ENCODE results near the gene SPNS3. TPM values are rescaled to one million over a fixed set of nuclear protein-coding genes. Genes with fewer than 3 reads are reported as not detected.
A peak's percentile ranks its signal among the peaks of the same experiment; 100 is the strongest.

Gene SPNS3
- total RNA-seq, 1 donor from 2014 or later = 1.1 TPM

DNA sequence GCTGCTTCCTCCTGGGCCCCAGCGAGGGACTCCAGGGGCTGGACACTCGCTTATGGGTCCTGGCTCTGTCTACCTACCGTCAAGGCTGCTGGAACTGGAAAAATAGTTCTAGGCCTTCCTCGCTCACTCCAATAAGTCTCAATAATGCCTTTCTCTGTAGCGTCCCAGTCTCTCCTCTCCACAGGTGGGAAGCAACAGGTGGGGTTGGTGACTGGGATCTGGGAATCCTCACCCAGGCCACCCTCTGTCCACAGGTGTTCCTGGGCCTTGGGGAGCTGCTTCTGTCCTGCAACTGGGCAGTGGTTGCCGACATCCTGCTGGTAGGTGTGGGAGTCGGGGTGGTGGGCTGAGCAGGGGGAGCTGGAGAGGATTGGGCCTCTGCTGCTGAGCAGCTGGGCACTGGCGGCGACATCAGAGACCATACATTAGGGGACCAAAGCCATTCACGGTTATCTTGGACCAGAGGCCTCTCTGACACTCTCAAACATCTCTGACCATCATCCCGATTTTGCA lies 44.6 kb downstream of the SPNS3 start:
- H3K27me3 Mint-ChIP-seq (ENCODE audit: insufficient read depth) = peaks cover 2% of the 10 kb centered on the region
- peaks cover 15% of the 10 kb centered on the region for H3K4me1 Mint-ChIP-seq (ENCODE audit: low read depth)
- H3K9me3 Mint-ChIP-seq = no peaks in the 10 kb centered on the region
- intact Hi-C loops (cut with micrococcal nuclease) = no loop called here
- no peaks in the 10 kb centered on the region for H3K36me3 Mint-ChIP-seq (ENCODE audit: low read depth)
- peak overlapping the region; percentile 48 for H3K27ac Mint-ChIP-seq
- H3K4me3 Mint-ChIP-seq = no peak overlapping the region
- no peak for DNase-seq (ENCODE audit: low spot score)

DNA sequence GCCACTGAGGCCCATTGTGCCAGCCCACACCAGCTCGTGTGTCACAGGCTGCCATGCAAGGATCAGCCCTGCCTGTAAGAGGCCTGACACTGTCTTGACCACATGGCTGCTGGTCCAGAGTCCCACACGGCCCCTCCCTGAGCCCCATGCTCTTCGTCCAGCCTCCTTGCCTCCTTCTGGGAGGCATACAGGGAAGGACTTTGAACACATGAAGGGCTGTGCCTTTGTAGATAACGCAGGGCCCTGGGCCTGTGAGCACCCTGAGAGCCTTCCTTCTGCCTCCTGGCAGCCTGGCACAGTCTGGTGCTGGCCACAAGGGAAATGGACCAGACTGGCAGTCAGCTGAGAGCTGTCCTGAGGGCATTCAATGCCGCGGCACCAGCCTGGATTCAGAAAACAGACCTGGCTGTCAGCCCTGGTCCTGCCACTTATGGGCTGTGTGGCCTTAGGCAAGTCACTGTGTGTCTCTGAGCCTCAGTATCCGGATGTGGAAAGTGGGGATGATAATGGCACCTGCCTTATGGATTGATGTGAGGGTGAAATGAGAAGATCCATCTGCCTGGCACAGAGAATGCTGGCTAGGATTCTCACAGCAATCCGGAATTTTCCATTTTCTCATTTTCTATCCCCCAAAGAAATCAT lies 45.7 kb downstream of the SPNS3 start:
- H3K27ac Mint-ChIP-seq = no peak overlapping the region
- H3K36me3 Mint-ChIP-seq (ENCODE audit: low read depth) = no peaks in the 10 kb centered on the region
- intact Hi-C loops (cut with micrococcal nuclease) = no loop called here
- H3K9me3 Mint-ChIP-seq = no peaks in the 10 kb centered on the region
- H3K4me1 Mint-ChIP-seq (ENCODE audit: low read depth) = peaks cover 15% of the 10 kb centered on the region
- DNase-seq (ENCODE audit: low spot score) = no peak
- no peak overlapping the region for H3K4me3 Mint-ChIP-seq
- peaks cover 2% of the 10 kb centered on the region for H3K27me3 Mint-ChIP-seq (ENCODE audit: insufficient read depth)

DNA sequence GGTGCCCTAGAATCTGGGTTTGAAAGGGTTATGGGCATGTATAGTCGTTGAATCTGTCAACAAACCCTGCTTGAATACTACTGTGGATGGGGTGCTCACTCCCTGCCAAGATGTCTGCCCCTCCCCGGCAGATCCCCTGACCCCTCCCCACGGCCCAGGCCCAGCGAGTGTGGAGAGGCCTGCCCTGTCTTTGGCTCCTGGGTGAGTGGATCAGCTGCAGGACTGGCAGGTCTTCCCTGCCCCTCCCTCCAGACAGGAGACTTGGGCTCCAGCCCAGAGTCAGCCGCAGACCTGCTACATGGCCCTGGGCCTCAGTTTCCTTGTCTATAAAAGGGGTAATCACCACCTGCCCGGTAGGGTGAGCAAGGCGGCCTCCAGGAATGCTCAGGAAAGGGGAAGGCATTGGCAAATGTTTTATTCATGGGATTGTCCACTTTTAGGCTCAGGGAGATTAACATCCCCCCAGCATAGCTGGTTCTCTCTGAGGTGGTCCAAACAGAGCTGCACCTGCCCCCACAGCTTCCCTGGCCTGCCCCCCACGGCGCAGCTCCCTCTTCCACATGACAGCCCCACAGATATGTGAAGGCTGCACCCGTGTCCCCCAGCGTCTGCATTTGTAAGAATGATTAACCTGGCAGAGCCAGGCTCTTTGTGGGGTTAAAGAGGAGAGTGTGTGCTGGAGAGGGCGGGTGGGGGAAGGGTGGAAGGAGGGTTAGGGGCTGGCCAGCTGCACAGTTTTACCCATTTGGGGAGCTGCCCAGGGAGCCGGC lies 46.4 kb downstream of the SPNS3 start:
- Mint-ChIP-seq H3K27ac (peak overlapping the region; percentile 34), H3K4me1 (ENCODE audit: low read depth) (peaks cover 19% of the 10 kb centered on the region), H3K4me3 (no peak overlapping the region)

DNA sequence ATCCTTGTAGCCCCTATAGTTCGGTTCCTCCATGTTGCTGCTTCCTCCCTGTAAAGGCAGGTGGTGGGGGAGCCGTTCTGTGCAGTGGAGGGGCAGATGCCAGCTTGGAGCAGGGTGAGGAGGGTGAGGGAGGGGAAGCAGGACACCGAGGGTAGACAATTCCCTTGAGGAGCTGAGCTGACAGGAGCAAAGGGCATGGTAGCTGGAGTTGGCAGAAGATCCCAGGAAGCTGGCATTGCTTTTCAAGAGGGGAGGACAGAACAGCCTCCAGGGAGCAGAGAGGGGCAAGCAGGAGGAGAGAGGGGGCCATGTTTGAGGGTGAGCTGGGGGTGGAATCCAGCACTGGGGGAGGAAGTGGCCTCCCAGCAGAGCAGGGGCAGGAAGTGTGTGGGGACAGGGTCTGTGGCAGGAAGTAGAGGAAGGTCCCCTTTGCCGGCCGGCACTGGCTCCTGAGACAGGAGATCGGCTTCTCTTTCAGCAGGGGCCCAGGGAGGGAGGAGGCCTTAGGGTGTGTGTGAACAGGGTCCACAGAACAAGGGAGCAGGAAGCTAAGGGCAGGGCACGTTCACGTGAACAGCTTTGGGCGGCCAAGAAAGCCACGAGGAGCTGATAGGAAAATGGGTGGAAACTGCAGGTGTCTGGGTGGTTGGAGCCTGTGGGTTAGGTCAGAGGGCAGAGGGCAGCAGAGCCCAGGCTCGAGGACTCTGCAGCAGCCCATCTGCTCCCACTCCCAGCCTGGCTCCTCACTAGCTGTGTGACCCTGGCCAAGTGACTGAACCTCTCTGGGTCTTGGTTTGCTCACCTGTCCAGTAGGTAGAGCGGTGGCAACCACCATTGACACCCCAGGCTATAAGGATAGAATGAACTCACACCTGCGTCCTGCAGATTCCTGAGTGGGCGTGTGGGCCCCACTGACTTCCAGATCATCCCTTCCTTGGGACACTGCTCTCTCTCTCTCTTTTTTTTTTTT lies 47.5 kb downstream of the SPNS3 start:
- peak; percentile 43 for DNase-seq (ENCODE audit: low spot score)
- intact Hi-C loops (cut with micrococcal nuclease) = loop anchor here (1.0 kb wide), 1 partner anchor 18 kb away; no protein-coding TSS in a partner anchor
- Mint-ChIP-seq H3K4me1 (ENCODE audit: low read depth) (peaks cover 26% of the 10 kb centered on the region), H3K27me3 (ENCODE audit: insufficient read depth) (peaks cover 2% of the 10 kb centered on the region), H3K9me3 (no peaks in the 10 kb centered on the region), H3K4me3 (peak overlapping the region; percentile 54), H3K36me3 (ENCODE audit: low read depth) (no peaks in the 10 kb centered on the region), H3K27ac (peak overlapping the region; percentile 95)

More for the DNA sequence above, 46.4 kb downstream of the SPNS3 start:
- intact Hi-C loops (cut with micrococcal nuclease) = no loop called here
- H3K36me3 Mint-ChIP-seq (ENCODE audit: low read depth) = no peaks in the 10 kb centered on the region
- no peaks in the 10 kb centered on the region for H3K9me3 Mint-ChIP-seq
- no peak for DNase-seq (ENCODE audit: low spot score)
- peaks cover 2% of the 10 kb centered on the region for H3K27me3 Mint-ChIP-seq (ENCODE audit: insufficient read depth)

DNA sequence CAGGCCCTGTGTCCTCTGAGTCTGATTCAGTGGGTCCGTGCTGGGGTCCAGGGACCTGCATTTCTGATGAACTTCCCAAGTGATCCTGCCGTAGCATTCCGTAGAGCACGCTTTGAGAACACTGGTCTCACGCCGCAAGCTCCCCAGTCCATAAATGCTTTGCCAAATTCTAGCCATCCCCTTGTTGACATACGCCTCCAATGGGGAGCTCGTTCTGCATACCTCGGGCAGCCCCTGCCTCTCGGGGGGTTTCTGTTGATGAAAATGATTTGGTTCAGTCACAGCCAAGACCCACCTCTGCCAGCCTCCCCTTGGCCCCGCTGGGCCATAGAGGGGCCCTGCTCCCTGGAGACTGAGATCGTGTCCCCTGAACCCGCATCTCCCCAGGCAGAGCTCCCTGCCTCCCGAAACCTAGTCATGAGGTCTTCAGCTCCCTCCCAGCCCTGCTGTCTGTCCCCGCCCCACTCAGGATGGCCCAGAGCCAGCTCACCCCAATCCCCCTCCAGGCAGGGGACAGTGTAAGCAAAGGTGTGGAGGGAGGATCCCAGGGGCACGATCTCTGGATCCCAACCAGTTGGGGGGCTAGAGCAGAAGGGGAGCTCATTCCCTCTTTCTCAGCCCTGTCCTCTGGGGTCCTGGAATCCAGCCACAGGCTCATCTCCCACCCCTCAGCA lies 48.7 kb downstream of the SPNS3 start:
- no peaks in the 10 kb centered on the region for H3K9me3 Mint-ChIP-seq
- intact Hi-C loops (cut with micrococcal nuclease) = no loop called here
- no peaks in the 10 kb centered on the region for H3K36me3 Mint-ChIP-seq (ENCODE audit: low read depth)
- no peak for DNase-seq (ENCODE audit: low spot score)
- no peak overlapping the region for H3K27ac Mint-ChIP-seq
- H3K27me3 Mint-ChIP-seq (ENCODE audit: insufficient read depth) = peaks cover 2% of the 10 kb centered on the region
- H3K4me3 Mint-ChIP-seq = no peak overlapping the region
- H3K4me1 Mint-ChIP-seq (ENCODE audit: low read depth) = peaks cover 28% of the 10 kb centered on the region

DNA sequence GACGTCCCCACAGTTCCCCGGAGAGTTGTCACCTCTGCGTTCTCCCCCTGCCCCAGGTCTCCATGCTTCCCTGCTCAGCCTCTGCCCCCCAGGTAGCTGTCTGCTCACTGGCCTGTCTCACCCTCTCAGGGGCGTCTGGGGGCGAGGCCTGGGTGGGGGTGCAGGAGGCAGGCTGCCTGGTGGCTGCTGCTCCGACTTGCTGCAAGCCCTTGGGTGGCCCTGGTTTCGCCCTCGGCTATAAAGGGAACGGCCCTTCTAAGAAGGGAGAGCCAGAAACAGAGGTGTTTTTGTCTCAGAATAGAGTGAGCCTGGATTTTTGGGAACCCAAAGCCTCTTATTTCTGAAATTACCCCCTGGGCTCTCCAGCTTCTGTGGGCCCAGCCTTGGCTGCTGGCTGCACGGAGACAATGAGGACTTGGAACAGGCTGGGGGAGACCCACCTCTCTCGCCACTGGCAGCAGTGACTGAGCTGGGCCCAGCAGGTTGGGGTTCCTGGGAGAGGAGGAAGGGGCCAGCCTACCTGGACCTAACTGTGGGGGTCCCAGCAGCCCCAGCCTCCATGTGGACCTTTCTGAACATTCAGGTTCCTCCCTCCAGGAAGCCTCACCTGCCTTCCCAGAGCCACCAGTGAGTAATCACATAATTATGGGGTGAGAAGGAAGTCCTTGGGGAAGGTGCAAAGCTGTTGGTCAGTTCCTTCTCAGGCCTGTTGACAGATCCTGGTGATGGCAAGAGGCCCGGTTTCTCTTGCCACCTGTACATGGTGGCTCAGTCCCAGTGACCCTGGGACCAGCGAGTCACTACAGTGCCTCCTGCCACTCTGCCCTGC lies 49.5 kb downstream of the SPNS3 start:
- Mint-ChIP-seq H3K9me3 (no peaks in the 10 kb centered on the region), H3K36me3 (ENCODE audit: low read depth) (no peaks in the 10 kb centered on the region), H3K27ac (peak overlapping the region; percentile 70), H3K27me3 (ENCODE audit: insufficient read depth) (peaks cover 2% of the 10 kb centered on the region), H3K4me1 (ENCODE audit: low read depth) (peaks cover 28% of the 10 kb centered on the region), H3K4me3 (no peak overlapping the region)
- no peak for DNase-seq (ENCODE audit: low spot score)
- intact Hi-C loops (cut with micrococcal nuclease) = no loop called here

DNA sequence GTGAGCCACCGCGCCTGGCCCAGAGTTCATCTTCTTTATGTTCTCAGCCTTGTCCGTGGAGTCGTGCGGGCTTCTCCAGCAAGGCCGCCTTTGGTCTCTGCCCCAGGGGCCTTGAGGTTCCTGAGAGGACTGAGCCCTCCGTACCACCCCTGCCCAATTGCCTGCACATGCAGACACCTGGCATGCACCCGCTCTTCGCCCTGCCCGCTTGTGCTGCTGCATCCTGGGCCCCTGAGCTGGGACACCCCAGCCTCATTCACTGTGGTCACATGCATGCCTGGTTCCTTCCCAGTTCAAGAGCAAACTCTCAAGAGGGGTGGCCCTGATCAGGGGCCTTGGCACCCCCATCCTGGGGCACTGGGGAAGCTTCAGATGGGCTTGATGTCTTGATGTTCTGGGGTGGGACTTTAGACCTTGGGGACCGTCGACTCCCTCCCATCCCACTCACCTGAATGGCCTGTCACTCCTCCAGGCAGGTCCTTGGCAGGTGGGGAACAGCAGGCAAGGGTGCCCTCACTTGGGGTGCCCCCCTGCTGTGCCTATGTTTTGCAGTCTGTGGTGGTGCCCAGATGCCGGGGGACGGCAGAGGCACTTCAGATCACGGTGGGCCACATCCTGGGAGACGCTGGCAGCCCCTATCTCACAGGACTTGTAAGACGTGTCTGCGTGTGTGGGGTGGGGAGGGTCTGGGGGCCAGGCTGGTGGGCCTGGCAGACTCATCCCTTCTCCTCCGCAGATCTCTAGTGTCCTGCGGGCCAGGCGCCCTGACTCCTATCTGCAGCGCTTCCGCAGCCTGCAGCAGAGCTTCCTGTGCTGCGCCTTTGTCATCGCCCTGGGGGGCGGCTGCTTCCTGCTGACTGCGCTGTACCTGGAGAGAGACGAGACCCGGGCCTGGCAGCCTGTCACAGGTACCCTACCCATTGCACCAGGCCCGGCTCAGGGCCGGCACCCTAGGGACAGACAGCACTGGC lies 52.2 kb downstream of the SPNS3 start:
- Mint-ChIP-seq H3K4me1 (ENCODE audit: low read depth) (peaks cover 24% of the 10 kb centered on the region), H3K36me3 (ENCODE audit: low read depth) (no peaks in the 10 kb centered on the region), H3K27me3 (ENCODE audit: insufficient read depth) (peaks cover 2% of the 10 kb centered on the region), H3K4me3 (peak overlapping the region; percentile 84), H3K9me3 (no peaks in the 10 kb centered on the region), H3K27ac (peak overlapping the region; percentile 61)
- DNase-seq (ENCODE audit: low spot score) = peak; percentile 34
- intact Hi-C loops (cut with micrococcal nuclease) = no loop called here

DNA sequence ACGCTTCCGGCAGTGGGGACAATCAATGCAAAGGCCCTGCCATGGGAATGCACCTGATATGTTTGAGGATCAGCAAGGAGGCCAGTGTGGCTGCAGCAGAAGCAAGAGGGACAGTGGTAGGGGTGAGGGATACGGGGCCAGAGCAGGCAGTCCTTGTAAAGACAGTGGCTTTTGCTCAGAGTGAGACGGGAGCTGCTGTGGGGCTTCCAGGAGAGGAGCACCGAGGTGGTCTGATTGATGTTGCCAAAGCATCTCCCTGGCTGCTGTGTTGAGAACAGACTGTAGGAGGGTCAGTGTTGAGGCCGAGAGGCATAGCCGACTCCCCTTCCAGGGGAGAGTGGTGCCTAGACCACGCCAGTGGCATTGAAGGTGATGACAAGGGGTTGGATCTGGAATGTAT lies 53.6 kb downstream of the SPNS3 start:
- peak overlapping the region; percentile 3 for H3K4me3 Mint-ChIP-seq
- peaks cover 18% of the 10 kb centered on the region for H3K4me1 Mint-ChIP-seq (ENCODE audit: low read depth)
- intact Hi-C loops (cut with micrococcal nuclease) = no loop called here

DNA sequence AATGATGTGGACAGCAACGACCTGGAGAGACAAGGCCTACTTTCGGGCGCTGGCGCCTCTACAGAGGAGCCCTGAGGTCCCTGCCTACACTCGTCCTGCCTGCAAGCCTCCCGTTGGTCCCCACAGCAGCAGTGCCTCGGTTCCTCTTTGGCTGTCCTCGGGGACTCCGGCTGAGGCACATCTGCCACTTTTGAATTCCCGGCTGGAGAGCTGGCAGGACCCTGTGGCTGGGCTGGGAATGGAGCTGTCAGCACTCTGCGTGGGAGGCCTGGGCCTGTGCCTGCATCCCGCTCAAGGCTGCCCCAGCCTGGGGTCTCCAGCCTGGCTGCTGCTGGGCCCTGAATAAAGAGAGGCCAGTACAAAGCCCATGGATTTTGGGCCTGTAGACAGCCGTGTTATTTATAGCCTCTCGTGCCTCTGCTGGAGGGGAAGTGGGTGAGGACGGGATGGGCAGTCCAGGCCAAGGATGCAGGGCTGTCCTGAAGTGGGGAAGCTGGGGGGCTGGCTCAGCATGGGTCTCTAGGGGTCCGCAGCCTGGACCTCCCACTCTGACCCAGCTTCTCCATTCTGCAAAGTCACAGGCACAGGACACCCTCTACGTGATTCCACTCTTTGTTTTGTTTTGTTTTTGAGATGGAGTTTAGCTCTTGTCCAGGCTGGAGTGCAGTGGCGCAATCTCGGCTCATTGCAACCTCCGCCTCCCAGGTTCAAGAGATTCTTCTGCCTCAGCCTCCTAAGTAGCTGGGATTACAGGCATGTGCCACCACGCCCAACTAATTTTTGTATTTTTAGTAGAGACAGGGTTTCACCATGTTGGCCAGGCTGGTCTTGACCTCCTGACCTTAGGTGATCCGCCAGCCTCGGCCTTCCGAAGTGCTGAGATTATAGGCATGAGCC lies 54.3 kb downstream of the SPNS3 start:
- H3K27ac Mint-ChIP-seq = no peak overlapping the region
- peaks cover 22% of the 10 kb centered on the region for H3K4me1 Mint-ChIP-seq (ENCODE audit: low read depth)
- H3K36me3 Mint-ChIP-seq (ENCODE audit: low read depth) = no peaks in the 10 kb centered on the region
- no peak overlapping the region for H3K4me3 Mint-ChIP-seq
- DNase-seq (ENCODE audit: low spot score) = no peak
- H3K27me3 Mint-ChIP-seq (ENCODE audit: insufficient read depth) = no peaks in the 10 kb centered on the region
- H3K9me3 Mint-ChIP-seq = no peaks in the 10 kb centered on the region
- intact Hi-C loops (cut with micrococcal nuclease) = no loop called here

More for the DNA sequence above, 53.6 kb downstream of the SPNS3 start:
- DNase-seq (ENCODE audit: low spot score) = no peak
- no peak overlapping the region for H3K27ac Mint-ChIP-seq
- no peaks in the 10 kb centered on the region for H3K9me3 Mint-ChIP-seq
- H3K27me3 Mint-ChIP-seq (ENCODE audit: insufficient read depth) = peaks cover 2% of the 10 kb centered on the region
- H3K36me3 Mint-ChIP-seq (ENCODE audit: low read depth) = no peaks in the 10 kb centered on the region

DNA sequence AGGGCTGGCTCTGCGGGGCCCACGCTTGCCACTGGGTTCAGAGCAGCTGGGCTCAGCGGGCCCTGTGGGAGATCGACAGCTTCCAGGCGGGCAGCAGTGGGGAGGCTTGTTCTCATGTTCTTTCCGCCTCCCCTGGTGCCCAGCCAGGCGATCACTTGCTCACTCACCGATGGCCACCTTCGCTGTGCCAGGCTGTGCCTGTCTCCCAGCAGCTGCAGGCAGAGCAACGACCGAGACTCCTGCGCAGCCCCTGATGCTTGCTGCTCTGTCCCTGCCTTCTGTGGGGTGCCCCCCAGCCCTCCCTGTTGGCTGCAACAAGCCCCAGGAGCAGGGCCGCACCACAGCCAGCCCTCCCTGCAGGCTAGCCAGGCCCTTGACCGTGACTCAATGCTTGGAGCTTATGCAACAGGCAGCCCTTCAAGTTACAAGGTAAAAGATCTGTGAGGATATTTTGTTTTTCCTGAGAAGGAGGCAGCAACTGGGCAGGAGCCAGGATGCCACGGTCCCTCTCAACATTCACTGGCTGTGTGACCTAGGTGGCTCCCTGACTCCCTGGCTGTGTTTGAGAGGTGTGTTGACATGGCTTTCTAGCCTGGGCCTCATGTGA lies 55.4 kb downstream of the SPNS3 start:
- Mint-ChIP-seq H3K27me3 (ENCODE audit: insufficient read depth) (no peaks in the 10 kb centered on the region), H3K4me1 (ENCODE audit: low read depth) (peaks cover 25% of the 10 kb centered on the region), H3K36me3 (ENCODE audit: low read depth) (no peaks in the 10 kb centered on the region), H3K27ac (no peak overlapping the region), H3K9me3 (no peaks in the 10 kb centered on the region), H3K4me3 (no peak overlapping the region)
- intact Hi-C loops (cut with micrococcal nuclease) = no loop called here
- DNase-seq (ENCODE audit: low spot score) = no peak
